LNCAP (cell line): ENCODE measurements around the gene CEP89.

Experiments
- TF ChIP-seq, protein P1 (sequence below): fragments of 450-650 bp; IDR thresholded peaks from 2 replicates; pipeline ENCODE4 v1.5.1; 2017; ENCODE audit warnings: mild to moderate bottlenecking

CEP89 gene

DNA sequence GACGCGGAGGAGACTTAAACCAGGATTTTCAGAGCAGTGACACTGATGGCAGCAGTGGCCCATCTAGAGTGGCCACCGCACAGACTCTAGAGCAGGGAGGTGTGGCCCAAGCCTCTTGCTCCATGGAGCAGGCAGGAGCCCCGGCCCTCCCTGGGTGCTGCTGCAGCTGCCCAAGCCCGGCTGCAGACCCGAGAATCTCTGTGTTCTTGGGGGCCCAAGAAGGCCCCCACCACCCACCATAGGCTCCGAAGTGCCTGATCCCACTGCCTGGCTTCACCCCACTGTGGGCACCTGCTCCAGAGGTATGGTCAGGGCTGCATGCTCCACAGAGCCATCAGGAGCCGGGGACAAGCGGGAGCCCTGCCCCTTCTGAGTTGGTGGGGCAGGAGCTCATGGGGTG is 36.1 kb downstream of the CEP89 start:
- TF ChIP-seq, protein P1, sequence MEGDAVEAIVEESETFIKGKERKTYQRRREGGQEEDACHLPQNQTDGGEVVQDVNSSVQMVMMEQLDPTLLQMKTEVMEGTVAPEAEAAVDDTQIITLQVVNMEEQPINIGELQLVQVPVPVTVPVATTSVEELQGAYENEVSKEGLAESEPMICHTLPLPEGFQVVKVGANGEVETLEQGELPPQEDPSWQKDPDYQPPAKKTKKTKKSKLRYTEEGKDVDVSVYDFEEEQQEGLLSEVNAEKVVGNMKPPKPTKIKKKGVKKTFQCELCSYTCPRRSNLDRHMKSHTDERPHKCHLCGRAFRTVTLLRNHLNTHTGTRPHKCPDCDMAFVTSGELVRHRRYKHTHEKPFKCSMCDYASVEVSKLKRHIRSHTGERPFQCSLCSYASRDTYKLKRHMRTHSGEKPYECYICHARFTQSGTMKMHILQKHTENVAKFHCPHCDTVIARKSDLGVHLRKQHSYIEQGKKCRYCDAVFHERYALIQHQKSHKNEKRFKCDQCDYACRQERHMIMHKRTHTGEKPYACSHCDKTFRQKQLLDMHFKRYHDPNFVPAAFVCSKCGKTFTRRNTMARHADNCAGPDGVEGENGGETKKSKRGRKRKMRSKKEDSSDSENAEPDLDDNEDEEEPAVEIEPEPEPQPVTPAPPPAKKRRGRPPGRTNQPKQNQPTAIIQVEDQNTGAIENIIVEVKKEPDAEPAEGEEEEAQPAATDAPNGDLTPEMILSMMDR = no peak

DNA sequence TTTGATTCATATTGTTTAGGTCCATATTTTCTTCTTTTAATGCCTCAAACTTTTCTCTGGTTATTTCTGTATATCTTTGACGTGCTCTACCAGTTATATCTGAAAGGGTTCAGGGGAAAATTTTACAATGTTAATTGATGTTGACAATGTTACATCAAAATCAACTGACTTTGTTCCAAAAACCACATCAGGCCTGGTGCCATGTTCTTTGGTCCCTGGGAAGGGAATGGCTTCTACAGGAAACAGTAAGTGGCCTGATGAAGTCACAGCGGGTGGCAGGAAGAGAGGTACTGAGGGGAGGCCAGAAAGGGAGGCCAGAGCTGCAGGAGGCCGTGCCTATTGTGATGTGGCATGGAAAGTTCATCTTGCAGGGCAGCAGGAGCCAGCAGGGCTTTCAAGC is 38.2 kb downstream of the CEP89 start:
- TF ChIP-seq, protein P1 = no peak

DNA sequence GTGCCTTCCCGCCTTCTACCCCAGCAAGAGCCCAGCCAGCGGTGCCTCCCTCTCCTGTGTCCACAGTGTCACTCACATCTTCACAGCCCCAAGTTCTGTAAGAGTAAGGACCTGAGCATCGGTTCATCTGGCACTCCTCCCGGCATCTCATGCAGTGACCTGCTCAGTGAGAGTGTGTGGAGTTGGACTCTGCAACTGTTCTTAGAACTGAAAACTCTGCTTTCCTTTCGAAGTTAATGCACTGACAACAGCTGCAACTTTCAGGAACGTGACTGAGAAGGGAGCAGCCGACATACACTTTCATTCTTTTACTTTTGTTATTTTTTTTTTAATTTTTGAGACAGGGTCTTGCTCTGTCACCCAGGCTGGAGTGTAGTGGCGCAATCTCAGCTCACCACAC is 41.2 kb downstream of the CEP89 start:
- TF ChIP-seq, protein P1 = no peak

DNA sequence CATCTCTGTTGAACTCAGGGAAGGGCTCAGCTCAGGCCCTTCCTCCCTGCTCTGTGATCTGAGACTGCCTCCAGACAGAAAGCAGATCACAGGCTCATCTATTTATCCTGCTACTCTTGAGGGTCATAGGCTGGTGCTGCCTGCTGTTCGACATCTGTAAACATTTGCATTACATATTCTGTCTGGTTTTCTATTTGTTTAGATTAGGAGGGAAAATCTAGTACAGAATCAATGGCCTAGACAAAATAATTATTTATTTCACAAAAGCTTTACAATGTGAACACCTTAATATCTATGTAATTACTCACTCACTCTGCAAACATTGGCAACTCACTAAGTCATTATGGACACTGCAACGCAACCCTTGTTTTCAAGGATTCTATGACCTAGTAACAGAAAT is 43.0 kb downstream of the CEP89 start:
- TF ChIP-seq, protein P1 = no peak

DNA sequence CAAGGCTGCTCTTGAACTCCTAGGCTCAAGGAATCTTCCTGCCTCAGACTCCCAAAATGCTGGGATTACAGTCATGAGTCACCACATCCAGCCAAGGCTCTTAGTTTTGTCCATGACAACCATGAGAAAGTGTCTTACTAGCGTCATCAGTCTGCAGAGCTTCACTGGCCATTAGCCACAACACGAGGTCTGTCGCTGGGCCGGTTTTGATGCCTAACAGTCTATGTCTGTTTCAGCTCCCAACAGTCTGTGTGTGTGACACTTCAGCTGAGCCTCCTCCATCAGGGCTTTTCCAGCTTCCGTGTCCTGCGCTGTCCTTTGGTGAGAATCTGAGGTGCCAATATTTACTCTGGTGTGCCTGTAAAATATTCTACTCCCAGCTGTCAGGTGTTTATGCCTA is 47.6 kb downstream of the CEP89 start:
- TF ChIP-seq, protein P1 = no peak

DNA sequence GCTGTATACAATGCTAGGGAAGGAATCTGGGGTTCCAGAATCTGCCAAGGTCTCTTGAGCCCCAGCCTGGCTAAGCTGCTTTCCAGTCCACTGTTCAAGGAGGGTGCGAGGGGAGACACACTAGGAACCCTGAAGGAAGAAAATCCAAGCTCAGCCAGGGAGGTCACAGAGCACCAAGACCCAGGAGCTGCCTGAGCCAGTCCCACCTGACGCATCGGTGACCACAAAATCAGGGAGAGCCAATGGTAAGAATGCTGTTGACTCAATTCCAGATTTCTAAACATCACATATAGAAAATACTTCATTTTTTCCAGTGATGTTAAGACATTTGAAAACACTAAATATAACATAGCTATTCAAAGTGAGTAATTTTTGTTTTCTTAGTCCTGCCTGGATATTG is 50.1 kb downstream of the CEP89 start:
- TF ChIP-seq, protein P1 = no peak

DNA sequence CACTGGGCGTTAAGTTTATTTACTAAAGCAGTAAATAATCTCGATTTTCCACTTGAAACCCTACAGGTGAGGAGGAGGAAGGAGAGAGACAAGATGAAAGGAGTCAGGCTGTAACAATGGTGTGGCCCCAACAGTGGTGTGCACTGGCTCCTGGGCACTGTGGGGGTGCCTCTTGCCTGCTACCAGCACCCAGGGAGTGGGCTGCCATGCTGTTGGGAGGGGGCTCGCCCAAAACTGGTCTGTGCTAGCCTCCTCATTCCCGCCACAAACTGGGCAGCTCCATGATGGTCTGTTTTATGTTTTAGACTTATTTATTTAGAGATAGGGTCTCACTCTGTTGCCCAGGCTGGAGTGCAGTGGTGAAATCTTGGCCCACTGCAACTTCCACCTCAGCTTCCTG is 52.4 kb downstream of the CEP89 start:
- TF ChIP-seq, protein P1 = no peak

DNA sequence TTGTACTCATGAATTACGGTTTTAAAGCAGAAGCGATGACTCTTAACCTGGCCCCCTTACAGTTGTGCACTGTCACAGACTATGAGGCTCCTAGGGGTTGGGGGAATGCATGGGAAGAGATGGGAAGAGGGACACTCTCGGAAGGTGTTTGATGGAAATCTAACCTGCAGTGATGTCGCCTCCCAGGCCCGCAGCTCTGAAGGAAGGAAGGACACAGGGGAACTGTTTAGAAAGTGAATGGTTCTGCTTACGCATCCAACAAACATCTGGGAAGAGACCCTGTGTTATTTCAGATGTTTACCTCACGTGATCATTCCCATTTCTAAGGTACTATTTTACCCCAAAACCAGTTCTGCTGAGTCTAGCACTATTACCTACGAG is 54.2 kb downstream of the CEP89 start:
- TF ChIP-seq, protein P1 = no peak
